ENCODE results near the gene SLC5A4. TPM values are rescaled to one million over a fixed set of nuclear protein-coding genes. Genes with fewer than 3 reads are reported as not detected.

The SLC5A4 gene
- total and polyA plus RNA-seq, 2 donors (not counting 1 experiment from before 2014, with no cell fraction given): not detected

GRCh38 chr22:32248276-32248675 is 6.9 kb downstream of the SLC5A4 start:
- TF ChIP-seq CTCF (IDR thresholded peaks at IDR 0.05): no peak
- no peak for TF ChIP-seq EZH2 (IDR thresholded peaks at IDR 0.05; ENCODE audit: borderline replicate concordance, insufficient read depth, low read depth, low read length, poor library complexity, severe bottlenecking)
- Histone ChIP-seq H3K27ac (ENCODE audit: low read length in 2 of 2) (no peak overlapping the region), H3K4me1 (ENCODE audit: control insufficient read depth in 2 of 2, insufficient read depth in 2 of 2, low read length in 2 of 2) (no peaks in the 10 kb centered on the region), H3K9ac (ENCODE audit: low read length) (no peak overlapping the region), H2AFZ (ENCODE audit: insufficient read depth, low read depth, low read length, poor library complexity, severe bottlenecking) (no peak overlapping the region), H3K27me3 (replicated peaks in 1 of 4; ENCODE audit: control extremely low read depth in 1 of 4, control insufficient read depth in 3 of 4, insufficient read depth in 4 of 4, low read length in 3 of 4) (peaks cover 0 to 12% (median 3%) of the 10 kb centered on the region in 4 experiments), H3K4me3 (ENCODE audit: control extremely low read depth in 1 of 5, extremely low read depth in 1 of 5, insufficient read depth in 1 of 5, low read depth in 2 of 5, low read length in 4 of 5) (no peak overlapping the region), H3K79me2 (ENCODE audit: control insufficient read depth, insufficient read depth, low read length) (no peaks in the 10 kb centered on the region), H4K20me1 (ENCODE audit: control insufficient read depth, insufficient read depth, low read length, poor library complexity, severe bottlenecking) (no peaks in the 10 kb centered on the region), H3K4me2 (replicated peaks; ENCODE audit: low read depth, low read length, poor library complexity, severe bottlenecking) (no peak overlapping the region), H3K9me3 (ENCODE audit: control extremely low read depth in 1 of 3, control insufficient read depth in 2 of 3, insufficient read depth in 1 of 3, low read length in 2 of 3) (no peaks in the 10 kb centered on the region), H3K36me3 (replicated peaks in 1 of 2; ENCODE audit: control extremely low read depth in 1 of 2, control insufficient read depth in 1 of 2, extremely low read depth in 1 of 2, insufficient read depth in 2 of 2, low read length in 1 of 2) (no peaks in the 10 kb centered on the region)
- Mint-ChIP-seq H3K4me3 (no peak overlapping the region), H3K27ac (no peak overlapping the region), H3K4me1 (no peaks in the 10 kb centered on the region), H3K9me3 (ENCODE audit: insufficient read depth) (no peaks in the 10 kb centered on the region), H3K27me3 (peaks cover 40% of the 10 kb centered on the region)
- POLR2A ChIA-PET: no interaction called here
- 0% methylated on average over 1 of the region's 1 CpG for WGBS (ENCODE audit: insufficient coverage)
- CTCF ChIA-PET: no interaction called here
- ATAC-seq (ENCODE audit: low read depth) (no peak), DNase-seq (no peak)
- intact Hi-C loops (cut with micrococcal nuclease): no loop called here

- peaks cover 41% of the 10 kb centered on the region for H3K27me3 Mint-ChIP-seq
- H3K9ac ChIP-seq (ENCODE audit: low read length): no peak overlapping the region
- H3K36me3 ChIP-seq (replicated peaks in 1 of 2; ENCODE audit: control extremely low read depth in 1 of 2, control insufficient read depth in 1 of 2, extremely low read depth in 1 of 2, insufficient read depth in 2 of 2, low read length in 1 of 2): no peaks in the 10 kb centered on the region
- ChIA-PET CTCF (no interaction called here), POLR2A (no interaction called here)
- no peak overlapping the region for H3K4me3 ChIP-seq (ENCODE audit: control extremely low read depth in 1 of 5, extremely low read depth in 1 of 5, insufficient read depth in 1 of 5, low read depth in 2 of 5, low read length in 4 of 5)
- no peak for ATAC-seq (ENCODE audit: low read depth)
- no peaks in the 10 kb centered on the region for H4K20me1 ChIP-seq (ENCODE audit: control insufficient read depth, insufficient read depth, low read length, poor library complexity, severe bottlenecking)
- no peaks in the 10 kb centered on the region for H3K4me1 Mint-ChIP-seq
- no peak overlapping the region for H3K4me3 Mint-ChIP-seq
- no peak overlapping the region for H3K27ac Mint-ChIP-seq
- H3K27me3 ChIP-seq (replicated peaks in 1 of 4; ENCODE audit: control extremely low read depth in 1 of 4, control insufficient read depth in 3 of 4, insufficient read depth in 4 of 4, low read length in 3 of 4): peaks cover 0 to 12% (median 3%) of the 10 kb centered on the region in 4 experiments
- no peaks in the 10 kb centered on the region for H3K79me2 ChIP-seq (ENCODE audit: control insufficient read depth, insufficient read depth, low read length)
- 92% methylated on average over 4 of the region's 5 CpGs for WGBS (ENCODE audit: insufficient coverage)
- H3K4me1 ChIP-seq (ENCODE audit: control insufficient read depth in 2 of 2, insufficient read depth in 2 of 2, low read length in 2 of 2): no peaks in the 10 kb centered on the region
- intact Hi-C loops (cut with micrococcal nuclease): no loop called here
- no peak overlapping the region for H3K27ac ChIP-seq (ENCODE audit: low read length in 2 of 2)
- H2AFZ ChIP-seq (ENCODE audit: insufficient read depth, low read depth, low read length, poor library complexity, severe bottlenecking): no peak overlapping the region
- DNase-seq: no peak
- TF ChIP-seq CTCF (IDR thresholded peaks at IDR 0.05) (no peak), EZH2 (IDR thresholded peaks at IDR 0.05; ENCODE audit: borderline replicate concordance, insufficient read depth, low read depth, low read length, poor library complexity, severe bottlenecking) (no peak)
- no peak overlapping the region for H3K4me2 ChIP-seq (replicated peaks; ENCODE audit: low read depth, low read length, poor library complexity, severe bottlenecking)
- no peaks in the 10 kb centered on the region for H3K9me3 Mint-ChIP-seq (ENCODE audit: insufficient read depth)
- H3K9me3 ChIP-seq (ENCODE audit: control extremely low read depth in 1 of 3, control insufficient read depth in 2 of 3, insufficient read depth in 1 of 3, low read length in 2 of 3): no peaks in the 10 kb centered on the region
These were observed 9.0 kb downstream of the SLC5A4 start for GRCh38 chr22:32246166-32246565.

Data from B cell (primary cell).